Activated T-helper 2 cell treated with anti-CD3 and anti-CD28 coated beads, Interferon-gamma antibody, Interleukin-2, Interleukin-4, amounts not matched to agents 10 μg/mL and 5 μg/mL and 100 μg/mL, durations not matched to agents 14 hours and 24 hours and 36 hours (primary cell): ENCODE results near the gene ROR1. TPM values are rescaled to one million over a fixed set of nuclear protein-coding genes. Genes with fewer than 3 reads are reported as not detected.

Experiments
- DNase-seq: peaks from one replicate; pipeline ENCODE4 v3.0.0; 2021; ENCODE audit warnings: low spot score
- H3K27ac Mint-ChIP-seq: one replicate; pipeline ENCODE4 v1.8.0; 2021; ENCODE audit warnings: mixed read lengths
- H3K27me3 Mint-ChIP-seq: one replicate; pipeline ENCODE4 v1.8.0; 2021; ENCODE audit warnings: low read depth, mixed read lengths
- H3K36me3 Mint-ChIP-seq: one replicate; pipeline ENCODE4 v1.8.0; 2021; ENCODE audit warnings: low read depth, mixed read lengths
- H3K4me1 Mint-ChIP-seq: one replicate; pipeline ENCODE4 v1.8.0; 2021; ENCODE audit warnings: low read depth, mixed read lengths
- H3K4me3 Mint-ChIP-seq: one replicate; pipeline ENCODE4 v1.8.0; 2021; ENCODE audit warnings: low read depth, mild to moderate bottlenecking, moderate library complexity, mixed read lengths
- H3K9me3 Mint-ChIP-seq: one replicate; pipeline ENCODE4 v1.8.0; 2021; ENCODE audit warnings: mixed read lengths
- intact Hi-C: fragments of 100-400 bp; cut with micrococcal nuclease; formaldehyde crosslinking; loops from one replicate; pipeline ENCODE4 v1.15.1; 2023
- total RNA-seq: library from RNA; stranded (reverse); gene quantifications from 2 replicates; pipeline ENCODE4 v1.2.3, GENCODE V29; 2022

ROR1 gene
- total RNA-seq, 1 donor from 2014 or later, result 0.09 TPM

DNA sequence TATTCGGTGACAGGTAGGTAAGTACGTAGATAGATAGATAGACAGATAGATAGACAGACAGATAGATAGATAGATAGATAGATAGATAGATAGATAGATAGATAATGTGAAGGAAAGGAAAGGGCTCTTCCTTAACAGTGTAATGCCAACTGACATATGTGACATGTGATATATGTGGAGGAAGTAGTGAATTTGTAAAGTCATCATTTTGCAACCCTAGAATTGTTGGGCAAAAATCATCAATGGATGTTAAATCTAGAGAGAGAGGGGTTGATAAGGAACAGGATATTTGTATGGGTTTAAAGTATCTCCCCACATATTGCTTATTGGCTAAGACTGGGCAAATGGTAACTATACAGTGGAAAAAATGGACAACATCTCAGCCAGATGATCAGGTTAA, 166.6 kb downstream of the ROR1 start:
- Mint-ChIP-seq H3K4me3 (no peak overlapping the region), H3K27ac (no peak overlapping the region), H3K9me3 (no peaks in the 10 kb centered on the region), H3K27me3 (peaks cover 13% of the 10 kb centered on the region), H3K36me3 (no peaks in the 10 kb centered on the region), H3K4me1 (no peaks in the 10 kb centered on the region)
- intact Hi-C loops, result no loop called here
- DNase-seq, result no peak

DNA sequence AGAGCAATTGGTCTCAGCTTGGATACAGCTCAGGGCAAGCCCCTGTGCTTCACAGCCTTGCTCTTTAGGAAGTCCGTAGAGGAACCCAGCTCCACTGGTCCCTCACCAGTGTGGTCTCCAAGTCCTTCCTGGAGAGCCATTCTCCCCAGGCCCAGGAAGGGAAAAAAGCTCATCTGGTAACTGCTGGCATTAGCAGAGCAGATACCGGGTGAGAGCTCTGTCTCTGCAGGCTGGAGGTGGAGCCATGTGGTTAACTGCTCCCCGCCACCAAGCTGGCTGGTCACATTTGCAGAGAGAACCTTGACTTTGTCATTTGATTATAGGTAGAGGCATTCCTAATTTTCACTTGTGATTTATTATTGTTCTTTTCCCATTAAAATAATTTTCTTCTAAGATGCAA, 169.6 kb downstream of the ROR1 start:
- DNase-seq, result no peak
- Mint-ChIP-seq H3K27ac (no peak overlapping the region), H3K27me3 (peaks cover 10% of the 10 kb centered on the region), H3K4me1 (no peaks in the 10 kb centered on the region), H3K9me3 (no peaks in the 10 kb centered on the region), H3K36me3 (no peaks in the 10 kb centered on the region), H3K4me3 (no peak overlapping the region)
- intact Hi-C loops, result no loop called here

DNA sequence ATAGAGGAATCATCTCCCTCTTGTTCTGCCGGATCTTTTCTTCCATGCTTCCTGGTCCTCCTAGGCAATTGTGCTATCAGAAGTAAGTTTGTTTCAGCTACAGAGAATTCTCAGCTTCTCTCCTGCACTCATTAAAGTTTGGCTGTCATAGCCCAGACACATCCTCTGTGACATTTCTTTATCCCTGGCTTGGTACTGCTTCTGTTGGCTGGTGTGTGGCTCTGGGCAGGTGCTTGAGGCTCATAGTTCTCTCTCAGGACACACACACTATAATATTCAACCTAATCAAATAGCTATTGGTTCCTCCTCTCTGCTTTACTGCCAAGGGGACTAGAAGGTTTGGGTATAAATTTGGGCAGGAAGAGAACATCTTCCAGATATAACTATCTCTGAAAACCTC, 172.1 kb downstream of the ROR1 start:
- Mint-ChIP-seq H3K27ac (no peak overlapping the region), H3K36me3 (no peaks in the 10 kb centered on the region), H3K9me3 (no peaks in the 10 kb centered on the region), H3K4me3 (no peak overlapping the region), H3K4me1 (no peaks in the 10 kb centered on the region), H3K27me3 (peaks cover 10% of the 10 kb centered on the region)
- intact Hi-C loops, result no loop called here
- DNase-seq, result no peak

DNA sequence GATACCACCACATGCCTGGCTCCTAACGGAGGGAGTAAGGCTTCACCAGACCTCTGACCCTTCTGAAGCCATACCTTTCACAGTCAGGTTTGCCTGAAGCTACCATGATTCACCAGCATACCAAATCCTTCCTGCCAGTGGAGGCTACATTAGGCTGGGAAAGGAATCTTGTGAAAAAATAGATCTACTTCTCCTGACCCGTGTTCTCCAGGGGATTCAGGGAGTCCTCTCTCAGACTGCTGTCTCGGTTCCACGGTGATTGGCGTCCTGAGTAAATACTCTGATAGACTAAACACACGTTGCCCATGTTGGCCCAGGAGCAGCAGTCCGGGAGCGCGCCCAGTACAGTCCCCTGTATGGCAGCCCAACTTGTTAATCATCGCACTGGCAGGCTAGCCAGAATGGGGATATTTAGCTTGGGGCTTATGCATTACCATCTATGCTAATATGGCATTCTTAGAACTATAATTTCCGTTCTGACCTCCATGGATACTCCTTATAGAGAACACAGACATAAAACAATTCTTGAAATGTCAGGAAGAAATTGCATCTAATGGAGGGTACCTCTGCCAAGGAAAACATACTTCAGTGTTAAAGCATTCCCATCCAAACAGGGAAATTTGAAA, 173.2 kb downstream of the ROR1 start:
- no peaks in the 10 kb centered on the region for H3K9me3 Mint-ChIP-seq
- H3K27ac Mint-ChIP-seq, result no peak overlapping the region
- no peak for DNase-seq
- intact Hi-C loops, result no loop called here
- no peaks in the 10 kb centered on the region for H3K4me1 Mint-ChIP-seq
- no peak overlapping the region for H3K4me3 Mint-ChIP-seq
- no peaks in the 10 kb centered on the region for H3K36me3 Mint-ChIP-seq
- peaks cover 6% of the 10 kb centered on the region for H3K27me3 Mint-ChIP-seq

DNA sequence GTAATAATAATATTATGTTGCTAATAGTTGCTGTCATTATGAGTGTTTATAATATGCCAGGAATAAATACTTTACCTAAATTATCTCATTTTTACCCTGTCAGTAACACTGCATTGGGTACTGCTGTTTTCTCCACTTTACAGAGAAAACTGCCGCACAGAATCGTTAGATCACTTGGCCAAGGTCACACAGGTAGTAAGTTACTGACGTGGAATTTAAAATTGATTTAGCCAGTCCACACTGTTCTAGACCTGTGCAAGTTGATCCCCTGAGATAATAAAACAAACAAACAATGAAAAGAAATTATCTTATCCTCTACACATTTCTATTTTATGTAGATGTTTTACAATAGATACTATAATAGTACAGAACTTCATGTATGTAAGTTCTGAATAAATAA, 174.1 kb downstream of the ROR1 start:
- Mint-ChIP-seq H3K4me3 (no peak overlapping the region), H3K4me1 (no peaks in the 10 kb centered on the region), H3K27me3 (peaks cover 2% of the 10 kb centered on the region), H3K9me3 (no peaks in the 10 kb centered on the region), H3K27ac (no peak overlapping the region), H3K36me3 (no peaks in the 10 kb centered on the region)
- no peak for DNase-seq
- intact Hi-C loops, result no loop called here

DNA sequence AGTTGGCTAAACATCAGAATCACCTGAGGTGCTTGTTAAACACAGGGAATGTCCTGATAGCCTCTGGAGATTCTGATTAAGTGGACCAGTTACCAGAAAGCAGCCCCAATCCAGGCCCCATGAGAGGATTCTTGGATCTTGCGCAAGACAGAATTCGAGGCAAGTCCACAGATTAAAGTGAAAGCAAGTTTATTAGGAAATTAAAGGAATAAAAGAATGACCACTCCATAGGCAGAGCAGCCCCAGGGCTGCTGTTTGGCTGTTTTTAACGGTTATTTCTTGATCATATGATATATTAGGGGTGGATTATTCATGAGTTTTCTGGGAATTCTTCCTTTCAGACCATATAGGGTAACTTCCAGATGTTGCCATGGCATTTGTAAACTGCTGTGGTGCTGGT, 176.2 kb downstream of the ROR1 start:
- H3K9me3 Mint-ChIP-seq, result peaks cover 3% of the 10 kb centered on the region
- no peak overlapping the region for H3K4me3 Mint-ChIP-seq
- H3K27me3 Mint-ChIP-seq, result no peaks in the 10 kb centered on the region
- intact Hi-C loops, result no loop called here
- no peak for DNase-seq
- H3K36me3 Mint-ChIP-seq, result no peaks in the 10 kb centered on the region
- H3K27ac Mint-ChIP-seq, result no peak overlapping the region
- no peaks in the 10 kb centered on the region for H3K4me1 Mint-ChIP-seq

DNA sequence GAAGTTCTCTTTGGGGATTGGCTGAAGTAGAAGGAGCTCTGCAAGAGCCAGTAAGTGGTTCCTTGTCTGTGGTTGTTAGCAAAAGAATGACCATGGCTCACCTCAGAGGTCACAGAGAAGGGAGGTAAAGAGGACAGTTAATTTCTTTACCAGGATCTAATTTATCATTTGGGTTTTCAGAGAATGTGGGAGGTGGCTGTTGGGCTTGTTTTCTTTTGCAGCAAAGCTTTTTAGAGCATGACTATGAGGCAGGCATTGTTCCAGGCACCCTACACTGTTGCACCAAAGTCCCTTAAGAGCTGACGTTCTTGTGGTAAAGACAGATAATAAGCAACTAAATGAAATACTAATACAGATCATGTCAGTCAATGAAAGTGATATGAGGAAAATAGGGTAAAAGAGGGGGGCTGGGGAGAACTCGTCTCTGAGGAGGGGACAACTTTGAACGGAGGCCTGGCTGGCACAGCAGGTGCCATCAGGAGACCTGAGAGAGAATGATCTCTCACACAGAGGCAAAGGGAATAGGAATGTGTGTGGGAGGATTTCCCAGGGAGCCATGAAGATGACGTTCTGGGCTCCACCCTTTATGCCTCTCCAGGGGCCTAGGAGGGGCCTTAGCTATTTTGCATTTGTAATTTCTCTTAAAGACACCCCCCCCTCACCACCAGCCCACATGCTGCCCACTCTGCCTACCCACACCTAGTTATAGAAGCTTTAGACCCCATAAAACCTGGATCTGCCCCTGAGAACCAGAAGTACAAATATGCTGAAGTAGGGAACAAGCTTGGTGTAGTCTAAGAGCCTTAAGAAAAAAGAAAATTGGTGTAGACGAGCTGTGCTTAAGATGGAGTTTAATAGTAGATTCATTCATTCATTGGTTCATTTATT, 177.5 kb downstream of the ROR1 start:
- no peaks in the 10 kb centered on the region for H3K36me3 Mint-ChIP-seq
- no peak overlapping the region for H3K27ac Mint-ChIP-seq
- H3K27me3 Mint-ChIP-seq, result no peaks in the 10 kb centered on the region
- DNase-seq, result no peak
- peaks cover 3% of the 10 kb centered on the region for H3K9me3 Mint-ChIP-seq
- intact Hi-C loops, result no loop called here
- no peaks in the 10 kb centered on the region for H3K4me1 Mint-ChIP-seq
- H3K4me3 Mint-ChIP-seq, result no peak overlapping the region

DNA sequence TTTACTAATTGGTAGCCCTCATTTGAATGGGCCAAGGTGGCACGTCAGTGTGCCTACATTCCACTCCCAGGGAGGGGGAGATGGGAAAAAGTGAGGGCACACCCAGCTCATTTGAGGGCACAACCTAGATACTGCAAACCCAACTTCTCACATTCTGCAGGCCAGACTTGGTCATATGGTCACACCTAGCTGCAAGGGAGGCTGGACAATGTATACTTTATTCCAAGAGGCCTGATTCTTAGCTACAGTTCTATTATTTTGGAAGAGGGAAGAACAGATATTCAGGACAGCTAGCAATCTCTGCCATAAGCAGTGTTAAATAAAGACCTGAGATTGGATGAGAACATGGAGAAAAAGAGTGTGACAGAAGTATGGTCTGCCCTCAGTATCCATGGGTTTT, 180.4 kb downstream of the ROR1 start:
- H3K4me3 Mint-ChIP-seq, result no peak overlapping the region
- no peak for DNase-seq
- H3K36me3 Mint-ChIP-seq, result no peaks in the 10 kb centered on the region
- intact Hi-C loops, result no loop called here
- no peaks in the 10 kb centered on the region for H3K27me3 Mint-ChIP-seq
- no peak overlapping the region for H3K27ac Mint-ChIP-seq
- no peaks in the 10 kb centered on the region for H3K4me1 Mint-ChIP-seq
- peaks cover 7% of the 10 kb centered on the region for H3K9me3 Mint-ChIP-seq

DNA sequence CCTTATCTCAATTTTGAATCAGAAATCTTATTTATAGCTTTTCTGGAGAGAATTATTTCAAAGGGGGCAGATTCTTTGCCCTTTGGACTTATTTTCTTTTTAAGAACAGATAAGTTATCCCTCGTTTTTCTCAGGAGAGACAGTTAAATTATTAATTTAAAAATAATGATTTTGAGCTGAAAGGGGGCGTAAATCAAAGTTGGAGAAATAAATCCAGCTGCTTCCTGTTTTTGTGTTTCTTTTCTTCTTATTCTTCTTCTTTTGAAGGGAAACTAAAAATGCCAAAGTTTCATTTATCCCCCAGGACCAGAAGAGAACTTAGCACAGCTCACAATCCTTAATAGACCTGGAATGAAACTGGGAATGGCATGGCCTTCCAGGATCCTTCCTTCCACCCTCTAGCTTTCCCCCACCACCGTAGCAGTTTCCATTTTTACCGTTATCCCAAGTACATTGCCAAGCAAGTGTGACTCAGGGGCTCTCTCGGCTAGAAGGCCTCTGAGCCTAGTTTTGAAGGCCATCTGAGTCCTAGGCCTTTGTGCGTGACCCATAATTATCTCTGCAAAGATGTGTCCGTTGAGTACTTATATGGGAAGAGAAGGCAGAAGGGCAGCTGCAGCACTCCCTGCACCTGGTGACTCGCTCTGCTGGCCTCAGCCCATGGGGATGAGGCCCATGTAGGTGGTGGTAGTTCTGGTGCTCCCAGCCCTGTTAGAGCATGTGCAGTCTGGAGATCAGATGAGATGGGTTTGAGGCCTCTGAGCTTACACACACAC, 181.7 kb downstream of the ROR1 start:
- Mint-ChIP-seq H3K27me3 (no peaks in the 10 kb centered on the region), H3K27ac (no peak overlapping the region), H3K4me1 (no peaks in the 10 kb centered on the region), H3K36me3 (no peaks in the 10 kb centered on the region), H3K9me3 (peaks cover 7% of the 10 kb centered on the region), H3K4me3 (no peak overlapping the region)
- intact Hi-C loops, result no loop called here
- DNase-seq, result no peak

DNA sequence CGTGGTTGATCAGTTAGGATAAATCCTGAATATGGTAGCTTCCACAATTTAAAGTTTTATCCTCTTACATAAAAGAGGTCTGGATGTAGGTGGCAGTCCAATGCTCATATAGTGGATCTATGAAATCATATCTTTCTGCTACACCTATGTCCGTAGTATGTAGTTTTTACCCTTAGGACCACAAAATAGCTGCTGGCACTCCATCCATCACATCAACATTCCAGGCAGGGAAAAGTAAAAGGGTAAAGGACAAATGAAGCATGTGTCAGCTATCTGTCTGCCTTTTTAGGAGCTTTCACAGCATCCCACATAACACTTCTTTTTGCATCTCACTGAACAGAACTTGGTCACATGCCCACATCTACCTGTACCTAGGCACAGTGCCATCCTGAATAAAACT, 184.7 kb downstream of the ROR1 start:
- H3K4me3 Mint-ChIP-seq, result no peak overlapping the region
- intact Hi-C loops, result no loop called here
- no peaks in the 10 kb centered on the region for H3K36me3 Mint-ChIP-seq
- no peak overlapping the region for H3K27ac Mint-ChIP-seq
- no peaks in the 10 kb centered on the region for H3K4me1 Mint-ChIP-seq
- peaks cover 7% of the 10 kb centered on the region for H3K9me3 Mint-ChIP-seq
- H3K27me3 Mint-ChIP-seq, result peaks cover 4% of the 10 kb centered on the region
- DNase-seq, result no peak

DNA sequence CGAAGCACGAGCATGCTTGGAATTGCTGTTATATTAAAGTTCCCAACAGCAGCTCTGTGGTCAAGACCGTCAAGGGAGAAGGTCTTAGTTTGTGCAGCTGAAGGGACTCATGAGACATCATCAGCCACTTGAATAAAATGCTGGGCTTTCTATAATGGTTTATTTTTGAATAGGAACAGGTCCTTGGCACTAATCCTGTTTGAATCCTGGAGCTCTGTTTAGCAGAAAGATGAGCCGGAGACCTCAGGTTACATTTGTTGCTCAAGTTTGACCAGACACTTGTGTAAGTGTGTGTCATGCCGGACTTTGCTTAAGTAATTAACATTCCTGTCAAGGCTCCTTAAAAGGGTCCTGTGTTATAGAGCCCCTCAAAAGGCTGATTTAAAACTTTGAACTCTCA, 186.5 kb downstream of the ROR1 start:
- H3K4me3 Mint-ChIP-seq, result no peak overlapping the region
- H3K27ac Mint-ChIP-seq, result no peak overlapping the region
- intact Hi-C loops, result no loop called here
- peaks cover 4% of the 10 kb centered on the region for H3K27me3 Mint-ChIP-seq
- no peak for DNase-seq
- H3K9me3 Mint-ChIP-seq, result peaks cover 4% of the 10 kb centered on the region
- no peaks in the 10 kb centered on the region for H3K4me1 Mint-ChIP-seq
- H3K36me3 Mint-ChIP-seq, result no peaks in the 10 kb centered on the region

DNA sequence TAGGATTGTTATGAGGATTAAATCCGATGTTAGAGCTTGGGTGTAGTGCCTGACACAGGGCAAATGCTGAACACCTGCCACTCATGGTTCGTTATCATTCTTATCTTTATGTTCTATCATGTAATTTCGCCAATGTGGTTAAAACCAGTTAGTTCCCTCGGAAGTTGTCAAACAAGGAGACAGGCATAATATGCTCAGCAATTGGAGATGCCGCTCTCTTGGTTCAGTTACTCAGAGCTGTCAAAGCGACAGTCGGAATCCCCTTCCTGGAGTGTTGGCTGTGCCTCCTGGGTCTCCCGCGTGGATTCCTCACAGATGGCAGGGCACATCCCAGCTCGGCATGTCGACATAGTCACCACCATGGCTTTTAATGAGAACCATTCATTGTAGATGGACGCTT, 192.2 kb downstream of the ROR1 start:
- intact Hi-C loops, result no loop called here
- peaks cover 2% of the 10 kb centered on the region for H3K4me1 Mint-ChIP-seq
- H3K27me3 Mint-ChIP-seq, result peaks cover 17% of the 10 kb centered on the region
- H3K27ac Mint-ChIP-seq, result no peak overlapping the region
- no peak overlapping the region for H3K4me3 Mint-ChIP-seq
- no peak for DNase-seq
- H3K36me3 Mint-ChIP-seq, result no peaks in the 10 kb centered on the region
- H3K9me3 Mint-ChIP-seq, result no peaks in the 10 kb centered on the region

DNA sequence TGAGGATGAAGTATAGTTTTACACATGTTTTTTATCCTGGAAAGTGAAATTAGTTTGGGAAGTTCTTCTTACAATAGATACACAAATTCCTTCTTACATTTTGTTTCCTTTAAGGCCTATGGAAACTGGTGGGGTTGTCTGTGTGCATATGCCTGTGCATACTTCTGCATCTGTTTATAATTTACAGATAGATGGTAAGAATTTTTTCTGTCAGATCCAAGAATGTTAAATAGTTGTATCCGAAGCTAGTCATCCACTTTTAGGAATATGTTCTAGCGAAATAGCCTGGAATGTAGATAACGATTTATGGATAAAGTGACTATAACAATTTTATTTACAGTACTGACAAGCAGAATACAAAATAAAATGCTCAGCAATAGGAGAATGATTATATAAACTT, 194.1 kb downstream of the ROR1 start:
- Mint-ChIP-seq H3K27me3 (peaks cover 15% of the 10 kb centered on the region), H3K4me3 (no peak overlapping the region), H3K27ac (no peak overlapping the region), H3K4me1 (peaks cover 2% of the 10 kb centered on the region), H3K36me3 (no peaks in the 10 kb centered on the region), H3K9me3 (no peaks in the 10 kb centered on the region)
- no peak for DNase-seq
- intact Hi-C loops, result no loop called here
